ENCODE measurements around the gene UXS1. TPM values are rescaled to one million over a fixed set of nuclear protein-coding genes. Genes with fewer than 3 reads are reported as not detected.
"Not testable (repeated sequence)": the region's sequence is repeated elsewhere in the genome, so short reads cannot be mapped to it uniquely, and the experiment has no call there.

UXS1 gene
- total RNA-seq, 1 donor from 2014 or later: 58.5 TPM

- Mint-ChIP-seq H3K4me3 (no peak overlapping the region), H3K27me3 (no peaks in the 10 kb centered on the region), H3K9me3 (peaks cover 6% of the 10 kb centered on the region), H3K27ac (no peak overlapping the region), H3K36me3 (no peaks in the 10 kb centered on the region), H3K4me1 (ENCODE audit: unreplicated experiment) (no peaks in the 10 kb centered on the region)
- DNase-seq (ENCODE audit: extremely low spot score, unreplicated experiment): no peak
- TF ChIP-seq CTCF (conservative IDR thresholded peaks at IDR 0.05): no peak
Measured at GRCh38 chr2:106219813-106220212, 25.7 kb upstream of the UXS1 start.

GRCh38 chr2:106219157-106219556 lies 25.1 kb upstream of the UXS1 start:
- not testable (repeated sequence) for H3K9me3 Mint-ChIP-seq; DNase-seq (ENCODE audit: extremely low spot score, unreplicated experiment); H3K27me3 Mint-ChIP-seq; H3K4me3 Mint-ChIP-seq; H3K36me3 Mint-ChIP-seq; H3K4me1 Mint-ChIP-seq (ENCODE audit: unreplicated experiment); H3K27ac Mint-ChIP-seq

- no peaks in the 10 kb centered on the region for H3K36me3 Mint-ChIP-seq
- no peak for DNase-seq (ENCODE audit: extremely low spot score, unreplicated experiment)
- TF ChIP-seq CTCF (conservative IDR thresholded peaks at IDR 0.05): no peak
Measured at GRCh38 chr2:106208874-106209273, 14.8 kb upstream of the UXS1 start.

GRCh38 chr2:106208399-106208798 lies 14.3 kb upstream of the UXS1 start:
- no peak for DNase-seq (ENCODE audit: extremely low spot score, unreplicated experiment)
- H3K27me3 Mint-ChIP-seq: no peaks in the 10 kb centered on the region
- no peak overlapping the region for H3K4me3 Mint-ChIP-seq
- H3K9me3 Mint-ChIP-seq: no peaks in the 10 kb centered on the region
- H3K27ac Mint-ChIP-seq: no peak overlapping the region
- no peak for TF ChIP-seq CTCF (conservative IDR thresholded peaks at IDR 0.05)
- H3K36me3 Mint-ChIP-seq: no peaks in the 10 kb centered on the region
- peaks cover 4% of the 10 kb centered on the region for H3K4me1 Mint-ChIP-seq (ENCODE audit: unreplicated experiment)

More at GRCh38 chr2:106208874-106209273, 14.8 kb upstream of the UXS1 start:
- Mint-ChIP-seq H3K4me1 (ENCODE audit: unreplicated experiment) (peaks cover 4% of the 10 kb centered on the region), H3K9me3 (no peaks in the 10 kb centered on the region), H3K27me3 (no peaks in the 10 kb centered on the region), H3K27ac (no peak overlapping the region), H3K4me3 (no peak overlapping the region)

GRCh38 chr2:106207246-106207645 lies 13.1 kb upstream of the UXS1 start:
- H3K4me1 Mint-ChIP-seq (ENCODE audit: unreplicated experiment): peaks cover 4% of the 10 kb centered on the region
- no peak for DNase-seq (ENCODE audit: extremely low spot score, unreplicated experiment)
- no peaks in the 10 kb centered on the region for H3K27me3 Mint-ChIP-seq
- H3K9me3 Mint-ChIP-seq: no peaks in the 10 kb centered on the region
- H3K36me3 Mint-ChIP-seq: no peaks in the 10 kb centered on the region
- no peak overlapping the region for H3K4me3 Mint-ChIP-seq
- TF ChIP-seq CTCF (conservative IDR thresholded peaks at IDR 0.05): no peak
- H3K27ac Mint-ChIP-seq: no peak overlapping the region

- no peak for DNase-seq (ENCODE audit: extremely low spot score, unreplicated experiment)
- Mint-ChIP-seq H3K36me3 (no peaks in the 10 kb centered on the region), H3K4me1 (ENCODE audit: unreplicated experiment) (no peaks in the 10 kb centered on the region), H3K4me3 (no peak overlapping the region), H3K9me3 (no peaks in the 10 kb centered on the region), H3K27ac (no peak overlapping the region), H3K27me3 (no peaks in the 10 kb centered on the region)
- no peak for TF ChIP-seq CTCF (conservative IDR thresholded peaks at IDR 0.05)
Measured at GRCh38 chr2:106205488-106205887, 11.4 kb upstream of the UXS1 start.

- not testable (repeated sequence) for H3K4me3 Mint-ChIP-seq; H3K36me3 Mint-ChIP-seq; H3K27ac Mint-ChIP-seq; H3K27me3 Mint-ChIP-seq; DNase-seq (ENCODE audit: extremely low spot score, unreplicated experiment); H3K4me1 Mint-ChIP-seq (ENCODE audit: unreplicated experiment); H3K9me3 Mint-ChIP-seq
Measured at GRCh38 chr2:106204551-106204950, 10.4 kb upstream of the UXS1 start.
